Epithelial cell of esophagus (primary cell): ENCODE data around the gene RPP30.

Experiments used
- DNase-seq: peaks from one replicate; pipeline ENCODE4 v3.0.0; 2010; ENCODE audit warnings: low read depth
- H3K4me3 ChIP-seq: 2 replicates; pipeline ENCODE4 v1.5.1; 2011; ENCODE audit warnings: mild to moderate bottlenecking, low read length, control low read depth
- TF ChIP-seq, protein P1 (sequence below): IDR thresholded peaks from 2 replicates; pipeline ENCODE4 v1.5.1; 2011; ENCODE audit warnings: low read depth, mild to moderate bottlenecking, low read length, control low read depth, inconsistent platforms; ENCODE audit not compliant: insufficient read depth; ENCODE audit errors: missing control alignments

RPP30 gene

GRCh38 chr10:90944749-90945148 is 73.0 kb downstream of the RPP30 start:
- TF ChIP-seq, protein P1, sequence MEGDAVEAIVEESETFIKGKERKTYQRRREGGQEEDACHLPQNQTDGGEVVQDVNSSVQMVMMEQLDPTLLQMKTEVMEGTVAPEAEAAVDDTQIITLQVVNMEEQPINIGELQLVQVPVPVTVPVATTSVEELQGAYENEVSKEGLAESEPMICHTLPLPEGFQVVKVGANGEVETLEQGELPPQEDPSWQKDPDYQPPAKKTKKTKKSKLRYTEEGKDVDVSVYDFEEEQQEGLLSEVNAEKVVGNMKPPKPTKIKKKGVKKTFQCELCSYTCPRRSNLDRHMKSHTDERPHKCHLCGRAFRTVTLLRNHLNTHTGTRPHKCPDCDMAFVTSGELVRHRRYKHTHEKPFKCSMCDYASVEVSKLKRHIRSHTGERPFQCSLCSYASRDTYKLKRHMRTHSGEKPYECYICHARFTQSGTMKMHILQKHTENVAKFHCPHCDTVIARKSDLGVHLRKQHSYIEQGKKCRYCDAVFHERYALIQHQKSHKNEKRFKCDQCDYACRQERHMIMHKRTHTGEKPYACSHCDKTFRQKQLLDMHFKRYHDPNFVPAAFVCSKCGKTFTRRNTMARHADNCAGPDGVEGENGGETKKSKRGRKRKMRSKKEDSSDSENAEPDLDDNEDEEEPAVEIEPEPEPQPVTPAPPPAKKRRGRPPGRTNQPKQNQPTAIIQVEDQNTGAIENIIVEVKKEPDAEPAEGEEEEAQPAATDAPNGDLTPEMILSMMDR: no peak
- no peak for DNase-seq
- H3K4me3 ChIP-seq: no peak overlapping the region

GRCh38 chr10:90945491-90946070 is 73.8 kb downstream of the RPP30 start:
- TF ChIP-seq, protein P1: no peak
- no peak for DNase-seq
- no peak overlapping the region for H3K4me3 ChIP-seq

GRCh38 chr10:90947030-90947960 is 75.5 kb downstream of the RPP30 start:
- no peak overlapping the region for H3K4me3 ChIP-seq
- no peak for DNase-seq

More at GRCh38 chr10:90947030-90947960, 75.5 kb downstream of the RPP30 start:
- TF ChIP-seq, protein P1: no peak
